ENCODE data around the gene ANKRD44. TPM values are rescaled to one million over a fixed set of nuclear protein-coding genes. Genes with fewer than 3 reads are reported as not detected.

The ANKRD44 gene
- total and polyA plus RNA-seq, 2 of the 8 experiments (the other 6 are each of a cell fraction or from before 2014, with no cell fraction given): 1.2 to 1.3 TPM

DNA sequence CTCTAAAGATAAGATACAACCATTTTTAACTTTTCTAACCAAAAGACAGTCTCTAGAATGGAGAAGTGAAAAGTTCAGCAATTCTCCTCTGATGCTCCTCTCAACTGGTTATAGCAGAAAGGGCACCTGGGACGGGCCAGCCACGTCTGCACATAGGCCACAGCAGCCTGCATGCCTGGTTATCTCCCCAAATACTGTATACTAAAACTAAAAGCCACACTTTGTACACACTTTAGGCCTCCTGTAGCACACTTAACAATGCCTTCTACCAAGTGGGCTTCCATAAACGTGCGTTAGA, 179.1 kb downstream of the ANKRD44 start:
- no peak overlapping the region for H3K27ac ChIP-seq (ENCODE audit: low read depth, low read length)
- FAIRE-seq (no peak), DNase-seq (ENCODE audit: low read depth in 1 of 2, low spot score in 2 of 2) (no peak)
- no peak overlapping the region for H3K4ac ChIP-seq (replicated peaks; ENCODE audit: insufficient read length, low read depth, low read length)
- no peak overlapping the region for H3K9ac ChIP-seq (replicated peaks in 1 of 4; ENCODE audit: extremely low read depth in 1 of 4, low read depth in 3 of 4, low read length in 3 of 4)
- no peak overlapping the region for H3K56ac ChIP-seq (replicated peaks; ENCODE audit: insufficient read length, low read depth, low read length)
- no peaks in the 10 kb centered on the region for H3K9me3 ChIP-seq (ENCODE audit: insufficient read depth in 2 of 2, low read depth in 1 of 2, low read length in 1 of 2)
- H2BK15ac ChIP-seq (ENCODE audit: low read length): no peak overlapping the region
- H3K23ac ChIP-seq (ENCODE audit: insufficient read length): no peak overlapping the region
- no peak overlapping the region; the same call in 1 of the 2 replicates for H2AFZ ChIP-seq (ENCODE audit: low read length)
- H2BK5ac ChIP-seq (ENCODE audit: low read depth, low read length): no peak overlapping the region
- no peak overlapping the region for H2BK120ac ChIP-seq (replicated peaks; ENCODE audit: low read depth, low read length)
- H2BK12ac ChIP-seq (ENCODE audit: low read depth, low read length): no peak overlapping the region
- no peak overlapping the region for H2BK20ac ChIP-seq (ENCODE audit: low read length)
- no peaks in the 10 kb centered on the region for H4K20me1 ChIP-seq (replicated peaks in 1 of 2; ENCODE audit: control insufficient read depth in 1 of 2, insufficient read depth in 2 of 2, low read length in 2 of 2)
- no peak overlapping the region for H2AK5ac ChIP-seq (ENCODE audit: low read depth, low read length)
- H4K91ac ChIP-seq (replicated peaks; ENCODE audit: insufficient read length, low read length): no peak overlapping the region
- CTCF ChIA-PET (ENCODE audit: partially characterized antibody): interaction anchor here (0.9 to 6.6 kb wide), 3 partner anchors 17 to 40 kb away, joined by 3 to 51 read pairs (median 4); no protein-coding TSS in a partner anchor
- no peak overlapping the region for H3K18ac ChIP-seq (ENCODE audit: extremely low read depth, low read length)
- POLR2A ChIA-PET (ENCODE audit: partially characterized antibody): no interaction called here
- no peak overlapping the region for H4K5ac ChIP-seq (ENCODE audit: insufficient read length, low read depth, low read length)
- 0 out of 7 replicates have a peak, but pooled peaks cover 0 to 3% (median 0%) of the 10 kb centered on the region in 4 experiments for H3K4me1 ChIP-seq (replicated peaks in 1 of 4; ENCODE audit: control insufficient read depth in 3 of 4, insufficient read depth in 4 of 4, low read length in 3 of 4)
- no peaks in the 10 kb centered on the region; the same call in 1 of the 2 replicates for H3K79me1 ChIP-seq (ENCODE audit: low read depth, low read length)
- no peak overlapping the region for H4K8ac ChIP-seq (ENCODE audit: extremely low read depth, insufficient read depth, low read length)
- WGBS, 2 experiments (ENCODE audit: extremely low coverage in 1 of 2, insufficient coverage in 1 of 2, insufficient read length in 1 of 2, insufficient replicate concordance in 2 of 2, low coverage in 1 of 2, low lambda C conversion rate in 2 of 2, missing lambda C conversion rate in 1 of 2): 90% methylated on average over 4 of the region's 4 CpGs; no CpG with 5 or more reads in 1 of the 2 experiments
- H3K27me3 ChIP-seq (replicated peaks in 1 of 4; ENCODE audit: control insufficient read depth in 3 of 4, extremely low read depth in 1 of 4, insufficient read depth in 3 of 4, low read length in 3 of 4): no peaks in the 10 kb centered on the region
- no peaks in the 10 kb centered on the region for H3K36me3 ChIP-seq (ENCODE audit: control insufficient read depth in 2 of 4, insufficient read depth in 4 of 4, low read length in 3 of 4)
- H3K23me2 ChIP-seq (ENCODE audit: low read depth, low read length): no peaks in the 10 kb centered on the region
- no peak overlapping the region for H3K4me3 ChIP-seq (ENCODE audit: extremely low read depth in 1 of 4, insufficient read depth in 2 of 4, low read depth in 3 of 4, low read length in 4 of 4)
- H3K4me2 ChIP-seq (ENCODE audit: insufficient read depth in 1 of 2, low read depth in 2 of 2, low read length in 2 of 2): no peak overlapping the region
- H3K79me2 ChIP-seq (ENCODE audit: control insufficient read depth in 1 of 2, insufficient read depth in 2 of 2, low read length in 2 of 2): no peaks in the 10 kb centered on the region
- H3K14ac ChIP-seq (ENCODE audit: insufficient read length): no peak overlapping the region
- TF ChIP-seq CBX8 (IDR thresholded peaks at IDR 0.05; ENCODE audit: borderline replicate concordance, low read depth, low read length): no peak
- no peak for TF ChIP-seq POLR2A (IDR thresholded peaks at IDR 0.05; ENCODE audit: control extremely low read depth in 1 of 2, low read depth in 2 of 2, low read length in 2 of 2)
- TF ChIP-seq CTBP2 (IDR thresholded peaks at IDR 0.05; ENCODE audit: borderline replicate concordance, insufficient read depth, insufficient read length, low read length): no peak
- TF ChIP-seq TCF12 (IDR thresholded peaks at IDR 0.05; ENCODE audit: low read depth, low read length): no peak
- TF ChIP-seq RFX5 (IDR thresholded peaks at IDR 0.05; ENCODE audit: borderline replicate concordance, low read depth, low read length): no peak
- TF ChIP-seq EP300 (IDR thresholded peaks at IDR 0.05; ENCODE audit: borderline replicate concordance in 1 of 2, low read depth in 2 of 2, low read length in 2 of 2): no peak
- TF ChIP-seq POLR2AphosphoS5 (IDR thresholded peaks at IDR 0.05; ENCODE audit: low read depth, low read length): no peak
- no peak for TF ChIP-seq SP2 (IDR thresholded peaks at IDR 0.05; ENCODE audit: low read length)
- no peak for TF ChIP-seq RNF2 (IDR thresholded peaks at IDR 0.05; ENCODE audit: borderline replicate concordance, low read depth, low read length, missing control alignments, poor library complexity, severe bottlenecking)
- no peak for TF ChIP-seq EGR1 (IDR thresholded peaks at IDR 0.05; ENCODE audit: borderline replicate concordance, low read depth, low read length)
- TF ChIP-seq BCL11A (IDR thresholded peaks at IDR 0.05; ENCODE audit: low read depth in 2 of 2, low read length in 2 of 2): no peak
- TF ChIP-seq, protein P1, sequence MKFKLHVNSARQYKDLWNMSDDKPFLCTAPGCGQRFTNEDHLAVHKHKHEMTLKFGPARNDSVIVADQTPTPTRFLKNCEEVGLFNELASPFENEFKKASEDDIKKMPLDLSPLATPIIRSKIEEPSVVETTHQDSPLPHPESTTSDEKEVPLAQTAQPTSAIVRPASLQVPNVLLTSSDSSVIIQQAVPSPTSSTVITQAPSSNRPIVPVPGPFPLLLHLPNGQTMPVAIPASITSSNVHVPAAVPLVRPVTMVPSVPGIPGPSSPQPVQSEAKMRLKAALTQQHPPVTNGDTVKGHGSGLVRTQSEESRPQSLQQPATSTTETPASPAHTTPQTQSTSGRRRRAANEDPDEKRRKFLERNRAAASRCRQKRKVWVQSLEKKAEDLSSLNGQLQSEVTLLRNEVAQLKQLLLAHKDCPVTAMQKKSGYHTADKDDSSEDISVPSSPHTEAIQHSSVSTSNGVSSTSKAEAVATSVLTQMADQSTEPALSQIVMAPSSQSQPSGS (IDR thresholded peaks at IDR 0.05; ENCODE audit: low read length): no peak
- TF ChIP-seq NRF1 (IDR thresholded peaks at IDR 0.05; ENCODE audit: low read depth, low read length): no peak

Measured in H1 (cell line).